Measurements from ENCODE around the gene DGCR8. TPM values are rescaled to one million over a fixed set of nuclear protein-coding genes. Genes with fewer than 3 reads are reported as not detected.

Gene DGCR8
- total and polyA plus RNA-seq, 2 of the 4 experiments (the other 2 are of a cell fraction) = 16.7 to 25.3 TPM

GRCh38 chr22:20054034-20054427 lies 26.0 kb upstream of the DGCR8 start:
- peak overlapping the region; percentile 78 for H2AK9ac ChIP-seq (replicated peaks; ENCODE audit: low read depth, low read length, poor library complexity)
- no peak overlapping the region for H2AFZ ChIP-seq (replicated peaks; ENCODE audit: low read length, poor library complexity)
- H3K14ac ChIP-seq (replicated peaks; ENCODE audit: low read depth, low read length) = no peak overlapping the region
- ChIA-PET POLR2A (ENCODE audit: unreplicated experiment) (no interaction called here), CTCF (no interaction called here)
- BruUV-seq (replicated peaks) = no TSS peak
- H4K91ac ChIP-seq (ENCODE audit: insufficient read depth, low read depth, low read length) = no peak overlapping the region
- H3K79me1 ChIP-seq (ENCODE audit: low read depth in 1 of 2, low read length in 2 of 2) = peaks cover 0 to 5% of the 10 kb centered on the region in 2 experiments; a peak in 2 of 4 replicates
- H3K4me1 ChIP-seq (ENCODE audit: control insufficient read depth, insufficient read depth, low read length) = no peaks in the 10 kb centered on the region
- no peaks in the 10 kb centered on the region for H4K20me1 ChIP-seq (ENCODE audit: insufficient read depth, low read length)
- H3K18ac ChIP-seq (ENCODE audit: low read depth, low read length) = no peak overlapping the region
- H3K27ac ChIP-seq (ENCODE audit: insufficient read depth, low read length) = no peak overlapping the region
- H3K56ac ChIP-seq (ENCODE audit: extremely low read depth, insufficient read depth, low read length) = no peak overlapping the region
- H3K9me3 ChIP-seq (ENCODE audit: control insufficient read depth, insufficient read depth, low read length) = no peaks in the 10 kb centered on the region
- intact Hi-C loops (cut with micrococcal nuclease) = no loop called here
- H2AK5ac ChIP-seq (ENCODE audit: low read depth, low read length) = no peak overlapping the region
- WGBS, 2 experiments (ENCODE audit: extremely low coverage in 2 of 2, insufficient read length in 1 of 2) = 62% methylated on average over 10 of the region's 12 CpGs; no CpG with 5 or more reads in 1 of the 2 experiments
- no peak overlapping the region for H3K4ac ChIP-seq (ENCODE audit: low read depth, low read length)
- in situ Hi-C loops (cut with MboI; ENCODE audit: low sequenced_read_pairs) = no loop called here
- no peak for ATAC-seq (ENCODE audit: low read depth)
- no peak overlapping the region for H2BK20ac ChIP-seq (ENCODE audit: low read depth, low read length)
- no peak overlapping the region for H4K5ac ChIP-seq (ENCODE audit: low read depth, low read length)
- dilution Hi-C loops (cut with HindIII; ENCODE audit: low sequenced_read_pairs, unreplicated experiment) = no loop called here
- no peaks in the 10 kb centered on the region for H3K9me1 ChIP-seq (ENCODE audit: insufficient read depth, low read length)
- no peak overlapping the region for H3K9ac ChIP-seq (ENCODE audit: low read depth, low read length)
- peaks cover 49% of the 10 kb centered on the region for H3K36me3 ChIP-seq (ENCODE audit: control insufficient read depth, insufficient read depth, low read length)
- no peak overlapping the region for H3K4me3 ChIP-seq (ENCODE audit: insufficient read depth, low read depth, low read length)
- H3K4me2 ChIP-seq (ENCODE audit: low read depth, low read length) = no peak overlapping the region
- no peak overlapping the region for H2BK120ac ChIP-seq (ENCODE audit: low read depth, low read length)
- H3K23ac ChIP-seq (ENCODE audit: low read depth, low read length) = no peak overlapping the region
- H3K27me3 ChIP-seq (ENCODE audit: control insufficient read depth, insufficient read depth, low read length) = no peaks in the 10 kb centered on the region
- no peak overlapping the region for H2BK15ac ChIP-seq (ENCODE audit: low read depth, low read length)
- H2BK5ac ChIP-seq (ENCODE audit: low read depth, low read length, poor library complexity, severe bottlenecking) = no peak overlapping the region
- DNase-seq = no peak
- no peak overlapping the region for H4K8ac ChIP-seq (ENCODE audit: low read depth in 2 of 2, low read length in 2 of 2)
- TF ChIP-seq SMC3 (IDR thresholded peaks at IDR 0.05; ENCODE audit: low read depth, low read length) (no peak), FOS (IDR thresholded peaks at IDR 0.05; ENCODE audit: low read depth, low read length) (no peak), RAD21 (IDR thresholded peaks at IDR 0.05; ENCODE audit: low read length) (no peak), BHLHE40 (IDR thresholded peaks at IDR 0.05; ENCODE audit: low read depth, low read length) (no peak), RFX5 (IDR thresholded peaks at IDR 0.05; ENCODE audit: low read depth, low read length) (no peak), POLR2A (IDR thresholded peaks at IDR 0.05; ENCODE audit: low read depth, low read length) (no peak)
